Activated naive CD8-positive, alpha-beta T cell treated with anti-CD3 and anti-CD28 coated beads, Interleukin-2, amount 50 U/mL, for 24 hours (primary cell): ENCODE measurements around the gene SLIT3.

Source experiments
- ATAC-seq: fragments of 150-1000 bp; cut with Tn5 transposase; one replicate; pipeline ENCODE4 v1.10.0; 2021
- DNase-seq: peaks from one replicate; pipeline ENCODE4 v3.0.0; 2021
- H3K27ac Mint-ChIP-seq: one replicate; pipeline ENCODE4 v1.8.0; 2021; ENCODE audit warnings: mild to moderate bottlenecking, mixed read lengths
- H3K27me3 Mint-ChIP-seq: one replicate; pipeline ENCODE4 v1.8.0; 2021; ENCODE audit warnings: mixed read lengths
- H3K36me3 Mint-ChIP-seq: one replicate; pipeline ENCODE4 v1.8.0; 2021; ENCODE audit warnings: low read depth, mixed read lengths
- H3K4me1 Mint-ChIP-seq: one replicate; pipeline ENCODE4 v1.8.0; 2021; ENCODE audit warnings: mixed read lengths
- H3K4me3 Mint-ChIP-seq: one replicate; pipeline ENCODE4 v1.8.0; 2021; ENCODE audit warnings: mild to moderate bottlenecking, moderate library complexity, mixed read lengths
- H3K9me3 Mint-ChIP-seq: one replicate; pipeline ENCODE4 v1.8.0; 2021; ENCODE audit warnings: mixed read lengths

SLIT3 gene

GRCh38 chr5:168867241-168867640 lies 433.7 kb downstream of the SLIT3 start:
- no peak for DNase-seq
- H3K27ac Mint-ChIP-seq, result no peak overlapping the region
- no peak overlapping the region for H3K4me3 Mint-ChIP-seq
- peaks cover 2% of the 10 kb centered on the region for H3K27me3 Mint-ChIP-seq
- no peak for ATAC-seq
- no peaks in the 10 kb centered on the region for H3K36me3 Mint-ChIP-seq
- no peaks in the 10 kb centered on the region for H3K9me3 Mint-ChIP-seq
- H3K4me1 Mint-ChIP-seq, result peaks cover 4% of the 10 kb centered on the region

DNA sequence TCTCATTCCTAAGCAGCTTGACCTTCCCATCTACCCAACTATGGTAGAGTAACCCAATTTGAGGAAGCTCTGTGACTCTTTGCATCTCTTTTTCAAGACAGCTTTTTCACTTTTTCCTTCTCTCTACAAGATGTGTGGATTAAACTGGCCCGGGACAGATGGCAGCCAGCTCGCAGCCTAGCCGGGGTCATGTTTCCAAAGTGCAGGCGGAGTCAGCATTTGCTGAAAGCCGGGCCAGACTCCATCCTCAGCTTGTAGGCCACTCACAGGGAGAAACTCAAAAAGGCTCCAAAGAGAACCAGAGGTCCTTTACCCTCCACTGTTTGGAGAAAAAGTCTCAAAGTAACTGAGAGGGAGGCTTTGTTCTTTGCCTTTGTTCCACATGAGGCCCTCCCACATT lies 435.0 kb downstream of the SLIT3 start:
- Mint-ChIP-seq H3K4me3 (no peak overlapping the region), H3K27ac (no peak overlapping the region), H3K36me3 (no peaks in the 10 kb centered on the region), H3K4me1 (no peaks in the 10 kb centered on the region), H3K27me3 (no peaks in the 10 kb centered on the region), H3K9me3 (no peaks in the 10 kb centered on the region)
- ATAC-seq (no peak), DNase-seq (no peak)

DNA sequence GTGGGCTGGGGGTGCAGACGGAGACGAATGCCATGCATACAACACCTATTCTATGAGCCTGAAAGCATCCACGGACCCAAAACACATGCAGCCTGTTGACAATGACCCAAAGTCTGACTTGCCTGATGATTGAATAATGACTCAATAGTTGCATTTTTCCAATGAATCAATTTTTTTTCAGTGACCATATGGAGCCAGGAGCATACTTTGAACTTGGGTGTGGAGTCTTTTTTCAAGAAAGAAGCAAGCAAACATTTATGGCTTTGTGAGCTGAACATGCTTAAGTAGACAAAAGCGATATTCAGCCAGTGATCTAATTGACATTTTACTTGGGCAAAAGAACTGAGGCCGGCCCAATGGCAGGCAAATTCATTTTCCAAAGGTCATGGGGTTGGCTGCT lies 437.9 kb downstream of the SLIT3 start:
- no peak overlapping the region for H3K4me3 Mint-ChIP-seq
- no peaks in the 10 kb centered on the region for H3K36me3 Mint-ChIP-seq
- H3K27ac Mint-ChIP-seq, result no peak overlapping the region
- DNase-seq, result no peak
- H3K4me1 Mint-ChIP-seq, result no peaks in the 10 kb centered on the region
- no peaks in the 10 kb centered on the region for H3K9me3 Mint-ChIP-seq
- H3K27me3 Mint-ChIP-seq, result peaks cover 2% of the 10 kb centered on the region
- ATAC-seq, result no peak

DNA sequence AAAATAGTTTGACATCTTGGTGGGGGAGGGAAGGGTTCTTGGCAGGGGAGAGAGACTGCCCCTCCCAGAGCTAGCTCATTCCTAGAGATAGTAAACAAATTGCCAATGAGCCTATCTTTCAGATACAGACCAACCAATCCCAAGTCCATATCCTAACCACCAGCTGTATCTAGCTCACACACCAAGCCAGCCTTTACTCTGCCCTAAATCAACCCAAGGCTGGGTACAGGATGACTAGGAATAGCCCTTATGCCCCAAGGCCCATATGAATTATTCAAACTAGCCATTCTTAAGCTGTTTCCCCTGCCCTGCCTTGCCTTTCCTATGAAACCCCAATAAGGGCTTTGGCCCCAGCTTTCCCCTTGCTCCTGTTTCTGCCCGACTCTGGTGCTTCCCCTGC lies 440.4 kb downstream of the SLIT3 start:
- Mint-ChIP-seq H3K27me3 (peaks cover 2% of the 10 kb centered on the region), H3K4me3 (no peak overlapping the region), H3K36me3 (no peaks in the 10 kb centered on the region), H3K27ac (no peak overlapping the region), H3K9me3 (no peaks in the 10 kb centered on the region), H3K4me1 (no peaks in the 10 kb centered on the region)
- DNase-seq (no peak), ATAC-seq (no peak)

DNA sequence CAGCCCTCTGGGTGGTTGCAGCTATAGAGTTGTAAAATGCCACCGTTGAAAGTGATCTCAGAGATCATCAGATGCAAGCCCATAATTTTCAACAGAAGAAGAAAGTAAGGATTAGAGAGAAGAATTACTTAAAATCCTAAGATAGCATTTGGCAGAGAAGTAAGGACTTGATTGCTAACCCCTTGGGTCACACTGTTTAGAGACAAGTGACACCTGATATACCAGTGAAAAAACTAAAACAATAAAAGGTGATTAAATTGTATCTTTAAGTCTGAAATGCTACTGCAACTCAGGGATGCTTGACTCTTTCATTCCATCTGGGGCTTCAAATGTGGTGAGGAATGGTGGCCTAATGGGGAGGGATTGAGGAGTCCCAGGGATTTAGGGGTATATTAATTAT lies 440.9 kb downstream of the SLIT3 start:
- no peaks in the 10 kb centered on the region for H3K36me3 Mint-ChIP-seq
- no peak overlapping the region for H3K27ac Mint-ChIP-seq
- H3K4me3 Mint-ChIP-seq, result no peak overlapping the region
- no peak for ATAC-seq
- peaks cover 2% of the 10 kb centered on the region for H3K27me3 Mint-ChIP-seq
- H3K9me3 Mint-ChIP-seq, result no peaks in the 10 kb centered on the region
- H3K4me1 Mint-ChIP-seq, result no peaks in the 10 kb centered on the region
- DNase-seq, result no peak

DNA sequence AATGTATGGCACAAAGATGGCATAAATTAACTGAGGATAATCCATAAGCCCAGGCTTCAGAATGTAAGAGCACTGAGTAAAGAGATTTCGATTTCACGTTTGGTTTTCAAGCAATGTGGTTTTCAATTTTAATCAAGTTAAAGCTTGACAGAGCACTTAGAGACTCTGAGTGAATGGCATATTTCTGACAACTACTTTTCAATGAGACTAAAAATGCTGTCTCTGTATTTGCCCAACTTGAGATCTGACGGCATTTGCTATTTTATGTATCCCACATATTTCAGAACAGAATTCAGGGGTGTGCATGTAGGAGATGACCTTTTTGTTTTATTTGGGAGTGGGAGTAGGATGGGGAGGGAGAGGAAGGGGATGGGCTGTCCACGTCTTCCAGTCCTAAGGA lies 441.5 kb downstream of the SLIT3 start:
- H3K9me3 Mint-ChIP-seq, result no peaks in the 10 kb centered on the region
- no peaks in the 10 kb centered on the region for H3K36me3 Mint-ChIP-seq
- ATAC-seq (no peak), DNase-seq (no peak)
- peaks cover 2% of the 10 kb centered on the region for H3K27me3 Mint-ChIP-seq
- no peak overlapping the region for H3K4me3 Mint-ChIP-seq
- no peaks in the 10 kb centered on the region for H3K4me1 Mint-ChIP-seq
- no peak overlapping the region for H3K27ac Mint-ChIP-seq

- no peak for DNase-seq
- no peaks in the 10 kb centered on the region for H3K4me1 Mint-ChIP-seq
- H3K27me3 Mint-ChIP-seq, result peaks cover 2% of the 10 kb centered on the region
- H3K36me3 Mint-ChIP-seq, result no peaks in the 10 kb centered on the region
- no peak overlapping the region for H3K27ac Mint-ChIP-seq
- ATAC-seq, result no peak
- no peaks in the 10 kb centered on the region for H3K9me3 Mint-ChIP-seq
- no peak overlapping the region for H3K4me3 Mint-ChIP-seq
Measured at GRCh38 chr5:168858994-168859393, 441.9 kb downstream of the SLIT3 start.

GRCh38 chr5:168858371-168858770 lies 442.6 kb downstream of the SLIT3 start:
- Mint-ChIP-seq H3K9me3 (no peaks in the 10 kb centered on the region), H3K27me3 (peaks cover 2% of the 10 kb centered on the region), H3K27ac (no peak overlapping the region), H3K4me1 (no peaks in the 10 kb centered on the region), H3K4me3 (no peak overlapping the region), H3K36me3 (no peaks in the 10 kb centered on the region)
- ATAC-seq (no peak), DNase-seq (no peak)

GRCh38 chr5:168853972-168854371 lies 447.0 kb downstream of the SLIT3 start:
- Mint-ChIP-seq H3K4me1 (peaks cover 16% of the 10 kb centered on the region), H3K4me3 (no peak overlapping the region), H3K9me3 (no peaks in the 10 kb centered on the region), H3K27ac (no peak overlapping the region), H3K27me3 (peaks cover 14% of the 10 kb centered on the region), H3K36me3 (no peaks in the 10 kb centered on the region)
- DNase-seq (no peak), ATAC-seq (no peak)

GRCh38 chr5:168852329-168852728 lies 448.6 kb downstream of the SLIT3 start:
- DNase-seq (no peak), ATAC-seq (peak; percentile 54)
- H3K4me3 Mint-ChIP-seq, result no peak overlapping the region
- peaks cover 16% of the 10 kb centered on the region for H3K4me1 Mint-ChIP-seq
- peaks cover 12% of the 10 kb centered on the region for H3K27me3 Mint-ChIP-seq
- peak overlapping the region; percentile 40 for H3K27ac Mint-ChIP-seq
- no peaks in the 10 kb centered on the region for H3K9me3 Mint-ChIP-seq
- no peaks in the 10 kb centered on the region for H3K36me3 Mint-ChIP-seq

DNA sequence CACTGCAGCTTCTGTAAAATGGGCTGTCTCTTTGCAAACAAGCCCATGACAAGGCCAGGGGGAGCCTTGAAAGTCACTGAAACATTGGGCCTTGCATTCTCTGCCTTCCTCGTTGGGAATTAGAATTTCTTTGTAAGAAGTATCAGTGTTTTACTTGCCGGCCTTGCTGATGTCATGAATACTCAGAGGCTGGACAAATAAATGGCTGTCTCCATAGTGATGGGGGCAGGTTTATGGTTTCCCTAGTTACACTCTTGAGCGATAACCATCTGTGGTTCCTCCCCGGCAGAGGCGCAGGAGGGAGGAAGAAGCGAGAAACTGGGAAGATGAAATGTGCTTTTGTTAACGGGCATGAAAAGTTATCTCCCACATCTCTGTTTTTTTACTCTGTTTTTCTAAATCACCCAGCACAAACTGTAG lies 449.0 kb downstream of the SLIT3 start:
- peaks cover 12% of the 10 kb centered on the region for H3K27me3 Mint-ChIP-seq
- peak overlapping the region; percentile 40 for H3K27ac Mint-ChIP-seq
- no peaks in the 10 kb centered on the region for H3K9me3 Mint-ChIP-seq
- ATAC-seq (peak; percentile 54), DNase-seq (no peak)
- H3K4me3 Mint-ChIP-seq, result no peak overlapping the region
- H3K4me1 Mint-ChIP-seq, result peaks cover 16% of the 10 kb centered on the region
- no peaks in the 10 kb centered on the region for H3K36me3 Mint-ChIP-seq

GRCh38 chr5:168850683-168851082 lies 450.3 kb downstream of the SLIT3 start:
- ATAC-seq (no peak), DNase-seq (no peak)
- H3K4me3 Mint-ChIP-seq, result no peak overlapping the region
- H3K27me3 Mint-ChIP-seq, result peaks cover 12% of the 10 kb centered on the region
- peaks cover 16% of the 10 kb centered on the region for H3K4me1 Mint-ChIP-seq
- no peak overlapping the region for H3K27ac Mint-ChIP-seq
- no peaks in the 10 kb centered on the region for H3K9me3 Mint-ChIP-seq
- no peaks in the 10 kb centered on the region for H3K36me3 Mint-ChIP-seq

DNA sequence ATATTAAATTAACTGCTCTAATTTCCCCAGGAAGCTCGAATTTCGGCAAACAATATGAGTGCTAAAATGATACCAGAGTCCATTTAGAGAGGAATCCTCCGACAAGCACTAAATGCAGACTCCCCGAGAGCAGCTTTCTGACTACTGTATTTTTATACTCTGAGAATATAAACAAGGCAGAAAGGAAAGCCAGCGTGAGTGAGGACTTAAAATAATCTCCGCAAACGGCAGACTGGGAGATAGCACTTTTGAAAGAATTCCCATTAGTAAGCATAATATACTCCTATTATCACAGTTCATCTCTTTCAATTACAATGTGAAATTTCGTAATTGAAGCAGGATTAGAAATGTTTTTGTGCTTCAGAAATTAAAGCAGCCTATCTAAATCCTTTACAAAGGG lies 452.4 kb downstream of the SLIT3 start:
- Mint-ChIP-seq H3K36me3 (no peaks in the 10 kb centered on the region), H3K27ac (no peak overlapping the region), H3K9me3 (no peaks in the 10 kb centered on the region), H3K4me1 (peaks cover 16% of the 10 kb centered on the region), H3K27me3 (peaks cover 19% of the 10 kb centered on the region), H3K4me3 (no peak overlapping the region)
- ATAC-seq (no peak), DNase-seq (no peak)

GRCh38 chr5:168847511-168848073 lies 453.3 kb downstream of the SLIT3 start:
- ATAC-seq (no peak), DNase-seq (no peak)
- Mint-ChIP-seq H3K27ac (no peak overlapping the region), H3K36me3 (no peaks in the 10 kb centered on the region), H3K4me1 (peaks cover 16% of the 10 kb centered on the region), H3K4me3 (no peak overlapping the region), H3K9me3 (no peaks in the 10 kb centered on the region), H3K27me3 (peaks cover 19% of the 10 kb centered on the region)

- peaks cover 15% of the 10 kb centered on the region for H3K4me1 Mint-ChIP-seq
Measured at GRCh38 chr5:168844922-168845296, 456.0 kb downstream of the SLIT3 start.

More at GRCh38 chr5:168844922-168845296, 456.0 kb downstream of the SLIT3 start:
- no peaks in the 10 kb centered on the region for H3K36me3 Mint-ChIP-seq
- peaks cover 18% of the 10 kb centered on the region for H3K27me3 Mint-ChIP-seq
- no peak overlapping the region for H3K27ac Mint-ChIP-seq
- no peak for ATAC-seq
- H3K4me3 Mint-ChIP-seq, result no peak overlapping the region
- H3K9me3 Mint-ChIP-seq, result no peaks in the 10 kb centered on the region
- no peak for DNase-seq
